ENCODE data around the gene FLCN.

Gene FLCN

DNA sequence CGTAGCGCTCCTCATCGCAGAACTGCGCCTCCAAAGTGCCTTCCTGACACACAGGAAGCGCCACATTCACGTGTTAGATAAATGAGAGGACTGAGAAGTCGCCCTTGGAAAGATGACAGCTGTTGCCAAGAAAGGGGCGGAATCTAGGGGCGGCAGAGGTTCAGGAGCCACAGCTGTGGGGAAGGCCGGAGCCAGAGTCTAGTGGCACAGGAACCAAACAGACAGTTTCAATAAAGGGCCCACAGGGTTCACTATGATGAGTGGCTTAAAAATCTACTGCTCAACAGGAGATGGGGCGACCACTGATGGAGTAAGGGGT is 4.7 kb downstream of the FLCN start:
- TF ChIP-seq EP300 (IDR thresholded peaks at IDR 0.05; ENCODE audit: borderline replicate concordance) (no peak), YY1 (IDR thresholded peaks at IDR 0.05; ENCODE audit: low read depth) (no peak), REST (IDR thresholded peaks at IDR 0.05; ENCODE audit: low read depth) (no peak), CREB1 (IDR thresholded peaks at IDR 0.05; ENCODE audit: low read depth) (no peak), CEBPB (IDR thresholded peaks at IDR 0.05) (no peak), MAX (IDR thresholded peaks at IDR 0.05) (no peak), FOXM1 (IDR thresholded peaks at IDR 0.05; ENCODE audit: borderline replicate concordance, low read depth) (no peak), TEAD4 (IDR thresholded peaks at IDR 0.05) (no peak), RAD21 (IDR thresholded peaks at IDR 0.05; ENCODE audit: low read depth) (no peak), ZBTB7A (IDR thresholded peaks at IDR 0.05; ENCODE audit: low read depth) (no peak)

DNA sequence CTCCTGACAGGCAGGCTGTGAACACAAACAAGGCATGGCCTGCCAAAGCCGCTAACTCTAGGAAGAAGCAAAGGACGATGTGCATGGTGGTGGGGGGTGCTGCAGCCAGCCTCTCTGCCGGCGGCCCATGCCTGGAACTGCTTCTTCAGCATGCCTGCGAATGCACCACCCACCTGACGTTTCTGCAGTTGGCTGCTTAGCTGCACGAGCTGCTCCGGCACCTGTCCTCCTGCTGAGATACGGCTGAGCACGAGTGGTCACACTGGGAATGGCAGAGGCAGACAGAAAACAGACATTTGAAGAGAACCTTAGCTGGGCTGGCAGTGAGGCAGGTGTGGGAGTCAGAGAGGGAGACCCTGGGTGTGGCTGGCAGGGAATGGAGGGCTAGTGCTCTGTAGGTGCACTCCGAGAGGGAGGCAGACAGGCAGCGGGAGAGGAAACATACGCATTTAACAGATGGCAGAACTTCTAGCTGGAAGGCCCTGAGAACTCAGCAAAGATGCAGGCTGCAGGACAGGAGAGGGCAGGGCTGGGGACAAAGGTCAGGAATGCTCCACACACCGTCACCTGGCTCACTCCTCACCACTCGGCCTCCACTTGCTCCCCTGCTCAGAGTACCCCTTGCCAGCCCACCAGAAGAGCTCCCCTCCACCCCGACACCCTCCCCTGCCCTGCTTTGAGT is 5.2 kb downstream of the FLCN start:
- TF ChIP-seq FOXM1 (IDR thresholded peaks at IDR 0.05; ENCODE audit: borderline replicate concordance, low read depth) = no peak
- no peak for TF ChIP-seq EP300 (IDR thresholded peaks at IDR 0.05; ENCODE audit: borderline replicate concordance)
- TF ChIP-seq, protein P1, sequence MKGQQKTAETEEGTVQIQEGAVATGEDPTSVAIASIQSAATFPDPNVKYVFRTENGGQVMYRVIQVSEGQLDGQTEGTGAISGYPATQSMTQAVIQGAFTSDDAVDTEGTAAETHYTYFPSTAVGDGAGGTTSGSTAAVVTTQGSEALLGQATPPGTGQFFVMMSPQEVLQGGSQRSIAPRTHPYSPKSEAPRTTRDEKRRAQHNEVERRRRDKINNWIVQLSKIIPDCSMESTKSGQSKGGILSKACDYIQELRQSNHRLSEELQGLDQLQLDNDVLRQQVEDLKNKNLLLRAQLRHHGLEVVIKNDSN (IDR thresholded peaks at IDR 0.05) = no peak
- TF ChIP-seq RAD21 (IDR thresholded peaks at IDR 0.05; ENCODE audit: low read depth) = no peak
- no peak for TF ChIP-seq REST (IDR thresholded peaks at IDR 0.05; ENCODE audit: low read depth)
- no peak for TF ChIP-seq YY1 (IDR thresholded peaks at IDR 0.05; ENCODE audit: low read depth)
- no peak for TF ChIP-seq TCF12 (IDR thresholded peaks at IDR 0.05; ENCODE audit: low read depth)
- TF ChIP-seq CEBPB (IDR thresholded peaks at IDR 0.05) = no peak
- TF ChIP-seq NFIC (IDR thresholded peaks at IDR 0.05) = no peak
- TF ChIP-seq ZBTB7A (IDR thresholded peaks at IDR 0.05; ENCODE audit: low read depth) = no peak
- no peak for TF ChIP-seq EGR1 (IDR thresholded peaks at IDR 0.05)
- TF ChIP-seq TAF1 (IDR thresholded peaks at IDR 0.05; ENCODE audit: low read depth) = no peak
- TF ChIP-seq CREB1 (IDR thresholded peaks at IDR 0.05; ENCODE audit: low read depth) = no peak
- no peak for TF ChIP-seq MAX (IDR thresholded peaks at IDR 0.05)
- no peak for TF ChIP-seq TEAD4 (IDR thresholded peaks at IDR 0.05)

GRCh38 chr17:17229416-17230384 is 7.3 kb downstream of the FLCN start:
- no peak for TF ChIP-seq CEBPB (IDR thresholded peaks at IDR 0.05)
- no peak for TF ChIP-seq RAD21 (IDR thresholded peaks at IDR 0.05; ENCODE audit: low read depth)
- TF ChIP-seq, protein P1 (IDR thresholded peaks at IDR 0.05) = no peak

DNA sequence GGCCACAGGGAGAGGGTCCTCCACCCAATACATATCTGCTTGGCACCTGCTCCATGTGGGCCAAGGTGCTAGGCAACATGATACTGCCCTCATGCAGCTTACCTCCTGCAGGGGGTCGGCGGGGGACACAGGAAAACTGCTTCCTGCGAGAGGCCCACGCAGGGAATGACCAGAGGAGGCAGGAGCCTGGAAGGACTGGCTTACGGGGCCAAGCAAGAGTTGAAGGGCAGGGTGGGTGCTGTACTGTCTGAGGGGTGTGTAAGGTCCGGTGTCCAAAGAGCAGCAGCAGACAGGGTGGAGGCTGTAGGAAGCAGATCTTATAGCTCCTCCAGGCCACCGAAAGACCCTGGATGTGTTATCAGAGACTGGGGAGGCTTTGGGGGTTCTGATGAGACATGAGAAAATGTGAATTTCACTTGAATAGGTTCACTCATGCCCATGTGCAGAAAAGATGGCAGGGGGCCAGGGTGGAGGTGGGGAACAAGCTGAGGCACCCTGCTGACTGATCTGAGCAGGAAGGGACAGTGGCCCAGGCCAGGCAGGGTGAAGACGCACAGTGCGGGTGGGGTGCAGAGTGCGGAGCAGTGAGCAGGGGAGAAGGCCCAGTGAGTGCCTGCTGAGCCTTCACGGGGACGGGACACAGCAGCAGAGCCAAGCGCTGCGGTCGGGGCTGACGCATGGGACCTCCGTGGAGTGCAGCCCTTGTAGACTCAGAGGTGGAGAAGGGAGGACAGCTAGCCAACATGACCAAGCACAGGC is 8.3 kb downstream of the FLCN start:
- TF ChIP-seq TCF12 (IDR thresholded peaks at IDR 0.05; ENCODE audit: low read depth) = no peak
- TF ChIP-seq YY1 (IDR thresholded peaks at IDR 0.05; ENCODE audit: low read depth) = no peak
- no peak for TF ChIP-seq MAX (IDR thresholded peaks at IDR 0.05)
- no peak for TF ChIP-seq EP300 (IDR thresholded peaks at IDR 0.05; ENCODE audit: borderline replicate concordance)
- TF ChIP-seq REST (IDR thresholded peaks at IDR 0.05; ENCODE audit: low read depth) = no peak
- no peak for TF ChIP-seq TAF1 (IDR thresholded peaks at IDR 0.05; ENCODE audit: low read depth)
- no peak for TF ChIP-seq ZBTB7A (IDR thresholded peaks at IDR 0.05; ENCODE audit: low read depth)
- TF ChIP-seq TEAD4 (IDR thresholded peaks at IDR 0.05) = no peak
- TF ChIP-seq CREB1 (IDR thresholded peaks at IDR 0.05; ENCODE audit: low read depth) = no peak
- TF ChIP-seq, protein P1 (IDR thresholded peaks at IDR 0.05) = no peak
- TF ChIP-seq CEBPB (IDR thresholded peaks at IDR 0.05) = no peak
- TF ChIP-seq NFIC (IDR thresholded peaks at IDR 0.05) = no peak
- no peak for TF ChIP-seq RAD21 (IDR thresholded peaks at IDR 0.05; ENCODE audit: low read depth)
